Measurements from ENCODE around the gene CDC20. TPM values are rescaled to one million over a fixed set of nuclear protein-coding genes. Genes with fewer than 3 reads are reported as not detected.

CDC20 gene
- total and polyA plus RNA-seq, 2 experiments from 2014 or later = 207 to 252 TPM

DNA sequence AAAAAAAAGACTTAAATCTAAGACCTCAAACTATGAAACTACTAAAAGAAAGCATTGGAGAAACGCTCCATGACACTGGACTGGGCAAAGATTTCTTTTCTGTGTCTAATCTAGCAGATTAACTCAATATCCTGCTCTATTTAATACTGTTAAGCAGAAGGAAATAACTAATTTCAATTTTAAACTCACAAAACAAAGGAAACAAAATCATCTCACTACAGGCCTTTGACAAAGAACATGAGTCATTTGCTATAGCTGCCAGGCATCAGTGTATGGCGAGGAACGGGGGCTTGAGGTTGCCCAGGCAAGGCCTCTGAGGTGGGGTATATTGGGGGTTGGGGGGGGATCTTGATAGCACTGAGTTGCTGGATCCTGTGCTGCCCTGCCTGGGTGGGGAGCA, 51.8 kb downstream of the CDC20 start:
- Mint-ChIP-seq H3K36me3 (ENCODE audit: low read depth) (peaks cover 3% of the 10 kb centered on the region; the same call in 1 of the 3 replicates), H3K4me1 (no peaks in the 10 kb centered on the region), H3K9me3 (peaks cover 5% of the 10 kb centered on the region; the same call in 1 of the 3 replicates), H3K27me3 (ENCODE audit: insufficient read depth, low read depth, poor library complexity) (peaks cover 4% of the 10 kb centered on the region), H3K27ac (no peak overlapping the region), H3K4me3 (no peak overlapping the region)
- ATAC-seq = no peak
- no peak for DNase-seq (ENCODE audit: low spot score)
- no peak overlapping the region for H2AFZ ChIP-seq
- no peak overlapping the region for H3K4me2 ChIP-seq
- TF ChIP-seq CTCF (conservative IDR thresholded peaks at IDR 0.05; ENCODE audit: low read depth in 2 of 2) (no peak), NANOG (IDR thresholded peaks at IDR 0.05; ENCODE audit: borderline replicate concordance) (no peak), JUNB (IDR thresholded peaks at IDR 0.05; ENCODE audit: unreplicated experiment) (no peak), EZH2phosphoT487 (IDR thresholded peaks at IDR 0.05; ENCODE audit: unreplicated experiment) (no peak), REST (IDR thresholded peaks at IDR 0.05; ENCODE audit: unreplicated experiment) (no peak), ZNF331 (CRISPR knock-in tag; IDR thresholded peaks at IDR 0.05; ENCODE audit: low read depth) (no peak), STAT1 (IDR thresholded peaks at IDR 0.05; ENCODE audit: unreplicated experiment) (no peak), ZNF114 (CRISPR knock-in tag; IDR thresholded peaks at IDR 0.05) (no peak), CREB1 (CRISPR knock-in tag; IDR thresholded peaks at IDR 0.05; ENCODE audit: low read depth) (no peak), ZNF462 (CRISPR knock-in tag; IDR thresholded peaks at IDR 0.05) (no peak), POLR2AphosphoS5 (IDR thresholded peaks at IDR 0.05; ENCODE audit: low read depth) (no peak), ETS1 (IDR thresholded peaks at IDR 0.05) (no peak), EZH2 (IDR thresholded peaks at IDR 0.05; ENCODE audit: low read depth, unreplicated experiment) (no peak)
- no peaks in the 10 kb centered on the region for H3F3A ChIP-seq (replicated peaks; ENCODE audit: low read depth)
- H3K79me2 ChIP-seq (replicated peaks; ENCODE audit: insufficient read depth) = no peaks in the 10 kb centered on the region
- no peak overlapping the region for H3K27ac ChIP-seq (ENCODE audit: low read depth)
- H3K36me3 ChIP-seq (ENCODE audit: insufficient read depth) = no peaks in the 10 kb centered on the region
- no peaks in the 10 kb centered on the region for H3K9me2 ChIP-seq (ENCODE audit: insufficient read depth)
- H3K4me3 ChIP-seq = no peak overlapping the region
- H3K4me1 ChIP-seq (ENCODE audit: insufficient read depth) = no peaks in the 10 kb centered on the region
- no peaks in the 10 kb centered on the region; the same call in 1 of the 2 replicates for H4K20me1 ChIP-seq (replicated peaks; ENCODE audit: insufficient read depth)
- no peaks in the 10 kb centered on the region for H3K27me3 ChIP-seq (ENCODE audit: insufficient read depth)

All from GM23338 (cell line).